Measurements from ENCODE around the gene DSC2.

Gene DSC2

DNA sequence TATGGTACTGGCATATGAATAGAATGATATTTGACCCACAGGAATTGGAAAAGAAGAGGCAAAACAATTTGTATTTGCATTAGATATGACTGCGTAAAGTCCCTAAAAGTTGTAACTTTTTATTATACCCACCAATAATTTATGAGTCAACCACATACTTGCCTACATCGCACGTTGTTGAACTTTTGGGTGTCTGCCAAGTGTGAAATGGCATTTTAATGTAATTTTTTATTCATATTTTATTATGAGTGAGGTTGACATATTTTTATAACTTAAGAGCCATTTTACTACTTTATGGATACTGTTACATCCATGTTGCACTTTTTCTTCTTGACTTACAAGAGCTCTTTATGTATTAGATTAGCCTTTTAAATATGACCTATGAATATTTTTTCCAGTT is 4.6 kb downstream of the DSC2 start:
- no peak for DNase-seq

DNA sequence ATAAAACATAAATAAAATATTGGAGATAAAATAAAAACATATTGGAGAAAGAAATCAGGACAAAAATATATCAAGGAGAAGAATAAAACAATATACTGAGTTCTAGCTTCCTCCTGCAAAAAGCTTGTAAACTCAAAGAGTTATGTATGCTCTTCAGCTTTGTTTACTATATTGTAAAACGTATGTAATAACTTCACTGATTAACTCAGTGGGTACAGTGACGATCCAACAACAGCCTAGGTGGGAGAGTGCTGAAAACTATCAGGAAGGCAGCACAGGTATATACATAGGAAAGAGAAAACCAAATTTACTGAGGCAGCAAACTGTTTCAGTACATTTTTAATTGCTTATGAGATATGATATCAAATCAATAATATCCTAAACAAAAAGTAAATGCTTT is 8.3 kb downstream of the DSC2 start:
- DNase-seq, result no peak

DNA sequence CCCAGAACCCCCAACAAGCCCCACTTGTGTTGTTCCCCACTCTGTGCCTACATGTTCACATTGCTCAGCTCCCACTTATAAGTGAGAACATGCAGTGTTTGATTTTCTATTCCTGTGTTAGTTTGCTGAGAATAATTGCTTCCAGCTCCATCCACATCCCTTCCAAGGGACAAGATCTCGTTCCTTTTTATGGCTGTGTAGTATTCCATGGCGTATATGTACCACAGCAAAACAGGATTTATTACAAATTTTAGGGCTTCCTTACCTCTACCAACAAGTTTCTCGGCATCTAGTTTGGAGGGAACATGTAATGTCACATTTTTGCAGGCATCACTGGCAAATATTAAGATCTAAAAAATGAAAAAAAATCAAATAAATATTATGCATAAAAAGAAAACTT is 8.9 kb downstream of the DSC2 start:
- no peak for DNase-seq

DNA sequence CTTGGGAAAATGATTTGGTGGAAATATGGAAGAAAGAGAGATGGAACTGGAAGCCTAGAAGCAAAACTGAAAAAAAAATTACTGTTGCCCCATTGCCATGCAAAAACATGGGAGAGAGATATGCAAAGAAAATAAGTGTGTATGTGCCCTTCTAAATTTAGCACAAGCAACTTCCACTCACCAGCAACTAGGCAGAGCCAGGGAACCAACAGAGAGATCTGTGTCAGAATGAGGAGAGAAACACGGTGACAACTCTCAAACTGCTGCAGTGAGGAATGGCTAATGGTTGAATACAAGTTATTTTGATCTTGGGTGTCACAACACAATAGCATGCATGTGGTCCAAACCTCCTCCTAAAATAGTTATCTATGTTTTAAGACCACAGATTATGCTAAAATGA is 10.9 kb downstream of the DSC2 start:
- no peak for DNase-seq

DNA sequence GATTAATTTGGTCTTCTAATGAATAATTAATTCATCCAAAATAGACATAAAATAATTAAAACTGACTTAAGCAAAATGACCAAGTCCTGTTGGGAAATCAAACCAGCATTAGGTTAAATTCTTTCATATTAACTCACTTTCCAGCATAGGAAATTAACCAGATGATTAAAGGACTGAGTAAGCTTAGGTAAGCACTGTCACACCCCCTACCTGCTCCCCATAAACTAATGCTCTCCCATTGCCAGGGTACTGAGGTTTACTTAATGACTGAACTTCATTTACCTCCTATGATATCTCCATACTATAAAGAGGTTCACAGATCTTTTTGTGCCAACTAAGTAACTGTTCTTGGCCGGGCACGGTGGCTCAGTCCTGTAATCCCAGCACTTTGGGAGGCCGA is 13.7 kb downstream of the DSC2 start:
- no peak for DNase-seq

DNA sequence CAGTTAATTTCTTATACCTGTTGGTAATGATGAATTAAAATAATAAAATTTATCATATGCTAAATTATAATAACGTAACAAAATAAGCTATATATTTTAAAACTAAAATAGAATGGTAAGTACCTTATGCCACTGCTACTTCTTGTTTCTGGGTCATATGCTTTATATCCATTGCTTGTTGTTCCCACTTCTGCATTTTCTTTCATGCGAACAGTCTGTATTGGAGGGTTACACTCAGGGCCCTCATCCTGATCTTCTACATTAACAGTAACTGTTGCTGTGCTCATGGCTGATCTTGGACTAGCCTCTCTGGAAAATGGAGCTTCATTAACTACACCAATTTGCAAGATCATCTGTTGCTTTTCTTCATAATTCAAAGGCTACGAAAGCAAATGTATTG is 22.2 kb downstream of the DSC2 start:
- DNase-seq, result no peak

DNA sequence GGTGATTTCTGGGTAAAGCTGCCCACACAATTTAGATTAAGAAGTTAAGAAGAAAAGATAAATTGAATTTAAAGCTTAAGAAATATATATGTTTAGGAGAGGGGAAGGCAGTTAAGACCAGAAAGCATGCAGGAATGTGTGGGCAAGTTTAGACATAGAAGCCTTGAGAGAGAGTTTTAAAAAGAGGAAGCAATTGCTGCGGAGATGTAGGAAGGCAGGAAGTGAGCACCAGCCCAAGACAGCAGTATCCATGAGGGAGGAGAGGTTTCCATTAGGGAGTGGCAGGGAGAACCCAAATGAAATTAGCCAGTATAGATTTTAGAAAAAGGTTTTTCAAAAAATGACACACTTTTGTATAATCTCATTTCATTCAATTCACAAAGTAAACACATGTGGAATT is 24.3 kb downstream of the DSC2 start:
- no peak for DNase-seq

DNA sequence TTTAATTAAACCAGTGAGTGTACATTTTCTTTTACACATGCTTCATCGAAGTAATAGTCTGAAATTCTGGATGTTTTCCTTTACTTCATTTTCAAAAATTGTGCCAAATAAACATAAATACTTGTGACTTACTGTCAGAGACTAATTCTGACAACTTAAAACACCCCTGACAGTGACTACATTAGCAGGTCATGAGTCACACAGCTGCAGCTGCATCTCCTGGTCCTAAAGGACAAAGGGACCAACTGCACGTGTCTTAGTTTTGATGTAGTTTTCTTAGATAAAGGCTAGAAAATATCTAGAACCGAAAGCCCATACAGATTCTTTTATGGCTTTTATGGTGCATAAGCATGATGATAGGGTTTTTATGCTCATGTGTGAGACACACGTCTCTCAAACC is 30.0 kb downstream of the DSC2 start:
- no peak for DNase-seq

DNA sequence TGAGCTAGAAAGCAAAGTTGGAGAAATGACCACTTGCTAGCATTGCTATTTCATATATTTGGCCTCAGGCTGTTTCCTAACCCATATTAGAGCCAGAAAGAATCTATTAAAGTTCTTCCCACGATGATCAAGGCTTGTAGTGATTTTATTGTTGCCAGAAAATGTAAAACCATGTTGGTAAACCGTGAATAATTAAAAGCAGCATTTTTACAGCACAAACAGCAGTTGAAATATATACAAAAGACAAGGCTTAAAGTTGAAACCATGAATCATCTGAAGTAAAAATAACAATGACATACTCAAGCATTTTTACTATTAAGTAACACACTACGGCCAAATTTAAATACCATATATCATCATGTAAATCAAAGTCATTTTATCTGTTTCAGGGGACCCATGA is 32.0 kb downstream of the DSC2 start:
- DNase-seq, result no peak

DNA sequence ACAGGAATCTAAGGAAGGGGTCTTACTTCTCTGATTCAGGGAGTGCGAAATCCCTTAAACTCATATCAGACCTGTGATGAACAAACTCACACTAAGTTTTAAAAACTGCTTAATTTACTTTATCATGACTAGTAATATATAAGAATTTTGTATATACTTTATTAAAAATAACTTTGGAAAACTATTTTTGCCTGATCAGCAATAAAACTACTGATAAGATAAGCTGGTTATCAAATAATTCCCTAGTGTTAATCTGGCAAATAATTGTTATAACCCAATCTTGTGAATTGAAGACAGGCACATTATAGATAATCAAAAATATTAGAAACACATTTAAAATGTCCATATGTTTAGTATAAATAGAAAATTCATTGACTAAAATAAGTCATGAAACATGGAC is 36.0 kb downstream of the DSC2 start:
- DNase-seq, result no peak

DNA sequence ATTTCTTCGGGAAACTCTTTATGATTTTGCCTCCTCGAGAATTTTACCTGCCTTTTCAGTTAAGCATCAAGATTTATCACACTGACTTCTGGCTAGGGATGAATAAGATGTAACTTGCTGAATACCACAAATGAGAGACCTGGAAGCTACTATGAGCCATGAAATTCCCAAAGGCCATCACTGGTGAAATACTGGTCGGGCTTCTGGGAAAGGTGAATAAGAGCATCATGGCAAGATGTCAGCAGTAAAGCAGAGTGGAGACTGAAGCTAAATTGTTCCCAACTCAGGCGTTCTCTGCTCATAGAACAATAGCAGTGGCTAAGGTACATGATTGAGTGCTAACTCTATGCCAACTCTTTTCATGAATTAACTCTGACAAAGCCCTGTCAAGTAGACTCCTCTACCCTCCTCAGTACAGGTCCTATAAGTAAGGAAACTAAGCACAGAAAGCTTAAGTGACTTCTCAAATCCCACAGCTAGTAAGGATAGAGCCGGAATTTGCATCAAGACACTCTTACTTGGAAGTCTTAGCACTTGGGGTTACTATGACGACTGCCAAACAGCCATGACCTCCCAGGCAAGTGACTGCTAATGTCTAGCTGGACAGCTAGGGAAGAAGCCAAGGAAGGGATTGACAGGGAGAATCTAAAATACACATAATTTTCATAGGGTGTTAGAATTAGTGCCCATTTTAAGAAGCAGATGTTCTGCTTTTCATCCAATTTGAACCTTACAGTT is 37.0 kb downstream of the DSC2 start:
- no peak for DNase-seq

DNA sequence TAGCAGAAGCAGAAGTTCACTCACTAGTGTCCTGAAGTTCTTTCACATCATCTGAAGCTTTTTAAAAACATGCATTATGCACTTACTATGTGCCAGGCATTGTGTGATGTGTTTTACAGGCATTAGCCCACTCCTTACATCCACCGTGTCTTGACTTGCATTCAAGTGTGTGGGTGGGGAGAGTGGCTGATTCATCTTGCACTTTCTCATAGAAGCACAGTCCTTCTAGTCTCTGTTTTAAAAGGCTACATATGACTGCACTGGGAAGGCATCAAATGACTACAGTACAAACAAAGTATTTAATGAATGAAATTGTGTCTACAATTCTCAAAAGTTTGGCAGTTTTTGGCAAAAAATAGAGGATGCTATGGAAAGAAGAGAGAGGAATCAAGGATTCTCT is 38.1 kb downstream of the DSC2 start:
- no peak for DNase-seq

DNA sequence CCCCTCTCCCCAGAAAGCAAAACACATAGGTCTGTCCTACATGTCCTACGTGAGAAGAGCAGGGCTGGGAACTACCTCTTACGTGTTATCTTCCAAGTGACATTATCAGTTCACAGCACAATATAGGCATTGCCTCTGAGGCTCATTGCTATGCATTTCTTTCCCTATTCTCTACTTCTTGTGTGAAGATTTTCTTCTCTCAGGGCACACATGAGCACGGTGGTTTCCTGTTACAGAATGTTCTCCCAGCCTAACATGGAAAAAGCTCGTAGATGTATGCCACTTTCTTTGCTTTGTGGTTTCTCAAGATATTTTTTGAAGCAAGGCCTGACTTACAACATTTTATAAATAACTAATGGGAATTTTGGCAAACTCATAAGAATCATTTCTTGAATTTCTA is 40.3 kb downstream of the DSC2 start:
- DNase-seq, result no peak

DNA sequence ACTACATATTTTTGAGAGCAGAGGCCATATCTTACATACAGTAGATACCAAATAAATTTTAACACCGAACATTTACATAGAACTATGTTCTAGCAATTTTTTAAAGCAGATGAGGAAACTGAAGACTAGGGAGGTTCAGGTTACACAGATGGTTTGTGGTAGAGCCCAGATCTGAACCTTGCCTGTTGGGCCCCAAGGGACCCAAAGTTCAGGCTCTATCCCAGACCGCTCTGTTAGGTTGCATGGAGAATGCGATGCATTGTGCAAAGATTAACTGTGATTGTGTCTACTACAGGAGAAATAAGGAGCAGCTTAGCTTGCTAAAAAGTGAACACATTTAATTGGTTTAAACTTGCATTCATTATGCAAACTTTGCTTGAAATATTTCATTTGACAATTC is 43.3 kb downstream of the DSC2 start:
- DNase-seq, result no peak

DNA sequence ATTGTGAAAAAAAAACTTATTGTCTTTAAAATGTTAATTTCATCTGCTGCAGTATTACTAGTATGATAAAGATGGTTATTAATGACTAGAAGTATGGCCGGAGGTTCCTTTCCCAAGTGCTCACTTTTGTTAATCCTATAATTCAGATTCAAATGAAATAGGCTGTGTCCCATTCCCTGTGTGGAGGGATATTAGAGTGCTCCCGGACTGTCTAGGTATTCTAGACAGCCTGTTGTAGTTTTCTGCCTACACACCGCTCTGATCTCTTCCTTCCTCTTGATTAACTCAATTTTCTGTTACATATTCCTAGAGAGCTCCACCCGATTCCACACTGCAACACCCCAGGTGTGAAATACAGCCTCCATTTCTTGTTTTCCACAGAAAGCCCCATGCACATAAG is 44.3 kb downstream of the DSC2 start:
- no peak for DNase-seq

DNA sequence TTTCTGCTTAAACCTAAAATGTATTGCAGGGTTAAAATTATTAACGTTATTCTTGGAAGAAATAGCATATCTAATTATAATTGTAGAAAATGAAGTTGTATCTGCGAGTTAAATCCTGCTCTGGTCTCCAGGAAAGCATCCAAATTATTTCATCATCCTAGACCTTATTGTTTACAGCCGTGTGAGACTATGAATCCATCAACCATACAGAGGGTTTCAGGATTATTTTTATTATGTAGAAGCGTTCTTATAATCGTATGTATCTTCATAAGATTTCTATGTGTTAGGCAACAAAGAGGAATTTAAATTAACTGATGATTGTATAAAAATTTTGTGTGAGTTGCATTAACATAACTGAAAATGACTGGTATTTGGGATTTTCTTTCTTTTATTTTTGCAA is 45.2 kb downstream of the DSC2 start:
- no peak for DNase-seq

DNA sequence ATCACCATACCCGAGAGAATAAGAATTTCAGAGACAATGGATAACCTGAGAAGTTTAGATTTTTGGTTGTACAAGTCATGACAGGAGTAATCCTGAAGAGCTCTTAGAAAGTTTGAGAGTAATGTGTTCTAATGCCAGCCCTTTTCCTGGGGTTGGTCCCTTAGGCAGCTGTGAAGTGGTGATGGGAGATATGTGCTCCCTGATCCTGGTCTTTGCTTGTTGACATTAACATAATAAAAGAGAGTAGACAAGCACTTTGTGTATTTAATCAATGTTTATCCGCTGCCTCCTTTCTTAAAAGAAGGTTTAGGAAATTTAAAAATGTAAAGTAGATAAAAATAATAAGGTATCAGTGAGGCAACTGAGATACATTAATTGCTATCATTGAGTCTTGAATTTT is 45.9 kb downstream of the DSC2 start:
- no peak for DNase-seq

DNA sequence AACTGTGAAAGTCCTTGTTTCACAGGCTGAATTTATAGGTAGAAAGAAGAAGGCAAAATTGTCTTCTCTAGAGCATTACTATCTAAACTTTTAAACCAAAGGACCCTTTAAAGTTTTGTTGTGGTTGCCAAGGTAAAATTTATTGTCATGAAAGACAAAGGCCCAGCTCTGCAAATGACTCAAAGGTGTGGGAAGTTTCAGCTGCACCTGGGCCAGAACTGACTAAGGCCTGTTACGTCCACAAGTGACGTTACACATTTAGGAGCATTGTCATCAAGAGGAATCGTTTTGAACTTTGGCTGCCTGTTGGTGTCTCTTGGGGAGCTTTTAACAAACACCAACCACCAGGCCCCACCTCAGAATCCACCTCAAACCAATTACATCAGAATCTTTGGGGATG is 51.6 kb downstream of the DSC2 start:
- DNase-seq, result no peak

DNA sequence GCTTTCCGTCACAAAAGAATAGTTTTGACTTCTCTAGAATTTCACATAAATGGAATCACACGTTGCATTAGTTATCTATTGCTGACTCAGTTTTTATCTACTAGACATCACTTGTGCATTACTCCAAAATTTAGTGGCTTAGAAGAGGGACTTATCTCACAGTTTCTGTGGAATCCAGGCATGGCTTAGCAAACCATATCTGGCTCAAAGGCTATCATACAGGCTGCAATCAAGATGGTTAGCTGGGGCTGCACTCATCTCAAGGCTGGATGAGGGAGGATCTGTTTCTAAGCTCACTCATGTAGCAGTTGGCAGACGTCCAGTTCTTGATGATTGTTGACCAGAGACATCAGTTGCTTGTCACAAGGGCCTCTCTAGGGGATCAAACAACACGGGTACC is 53.0 kb downstream of the DSC2 start:
- no peak for DNase-seq

DNA sequence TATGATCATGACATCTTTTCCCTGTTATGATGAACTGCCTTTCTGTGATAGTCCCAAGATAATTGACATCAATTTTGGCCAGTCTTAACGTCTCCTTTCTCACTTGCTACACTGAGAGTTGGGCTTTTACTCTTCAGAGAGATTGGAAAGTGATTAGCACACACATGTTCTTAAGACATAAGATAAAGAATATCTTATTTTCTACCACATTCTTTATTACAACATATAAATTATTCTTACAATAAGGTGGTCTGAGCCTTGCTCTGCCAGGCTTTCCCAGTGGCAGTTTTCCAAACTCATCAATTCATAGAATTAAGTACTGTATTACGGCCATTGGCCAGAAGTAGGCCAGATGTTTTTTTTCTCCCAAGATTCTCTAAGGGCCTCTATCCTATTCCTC is 54.0 kb downstream of the DSC2 start:
- no peak for DNase-seq

DNA sequence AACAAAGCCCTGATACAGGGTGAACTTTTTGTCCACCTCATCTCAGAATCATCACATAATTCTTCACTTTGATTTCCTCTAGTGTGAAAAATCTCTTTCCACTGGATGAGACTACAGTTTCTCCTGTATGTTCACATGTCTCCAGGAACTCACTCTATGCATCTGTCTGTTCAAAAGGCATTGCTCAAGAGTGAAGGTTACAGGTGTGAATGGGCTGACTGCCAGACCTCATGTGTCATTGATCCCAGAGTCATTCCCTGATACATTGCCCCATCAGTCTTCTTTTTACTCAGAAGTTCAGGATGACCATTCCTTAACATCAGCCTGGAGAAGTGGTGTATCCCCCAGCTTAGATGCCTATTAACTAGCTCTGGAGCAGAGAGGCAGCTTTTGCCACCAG is 55.3 kb downstream of the DSC2 start:
- no peak for DNase-seq

DNA sequence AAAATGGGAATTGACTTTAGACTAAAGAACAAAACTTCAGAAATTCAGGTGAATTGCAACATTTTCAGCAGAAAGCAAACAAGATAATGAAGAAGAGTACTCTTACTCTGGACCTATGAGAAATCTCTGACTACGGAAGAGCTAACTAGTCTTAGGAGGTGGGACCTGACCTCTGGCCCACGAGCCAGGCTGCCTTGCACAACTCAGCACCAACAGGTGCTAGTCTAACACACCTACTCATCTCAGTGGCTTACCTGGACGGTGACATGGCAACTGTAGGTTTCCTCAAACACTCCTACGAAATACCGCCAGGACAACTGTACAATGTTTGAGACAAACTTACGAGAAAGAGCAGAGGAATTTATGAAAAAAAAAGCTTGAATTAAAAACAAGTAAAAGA is 56.6 kb downstream of the DSC2 start:
- no peak for DNase-seq

DNA sequence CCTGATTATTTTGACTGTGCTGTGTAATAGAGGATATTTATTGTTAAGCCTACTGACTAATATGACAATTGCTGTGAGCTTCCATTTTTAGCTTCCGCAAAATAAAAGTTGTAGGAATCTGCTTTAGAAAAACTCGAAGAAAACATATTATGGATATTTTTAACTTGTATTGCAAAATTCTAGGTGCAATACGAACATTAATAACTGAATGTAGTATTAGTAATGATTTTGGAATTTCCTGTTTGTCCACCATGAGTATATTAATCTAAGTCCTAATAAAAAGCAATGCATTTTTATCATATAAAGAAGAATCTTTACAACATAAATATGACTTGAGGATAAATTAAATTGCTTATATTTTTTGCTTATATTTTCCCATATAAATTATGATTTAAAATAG is 57.3 kb downstream of the DSC2 start:
- no peak for DNase-seq

DNA sequence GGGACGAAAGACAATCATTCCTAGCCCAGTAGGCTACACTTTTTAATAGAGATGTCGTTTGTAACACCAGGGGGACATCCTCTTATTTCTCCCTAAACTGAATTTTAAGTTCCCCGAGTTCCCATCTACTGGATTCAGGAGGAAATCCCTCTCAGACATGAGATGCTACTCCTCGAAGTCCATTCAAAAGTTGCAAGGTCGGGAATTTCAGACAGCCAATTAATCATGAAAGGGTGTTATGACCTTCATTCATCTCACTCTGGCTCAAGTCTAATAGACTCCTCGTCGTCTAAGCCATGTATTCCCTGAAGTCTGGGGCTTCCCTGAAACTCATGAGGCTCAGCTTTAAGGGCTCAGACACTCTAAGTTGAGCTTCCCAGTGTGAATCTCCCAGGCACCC is 58.5 kb downstream of the DSC2 start:
- DNase-seq, result no peak

DNA sequence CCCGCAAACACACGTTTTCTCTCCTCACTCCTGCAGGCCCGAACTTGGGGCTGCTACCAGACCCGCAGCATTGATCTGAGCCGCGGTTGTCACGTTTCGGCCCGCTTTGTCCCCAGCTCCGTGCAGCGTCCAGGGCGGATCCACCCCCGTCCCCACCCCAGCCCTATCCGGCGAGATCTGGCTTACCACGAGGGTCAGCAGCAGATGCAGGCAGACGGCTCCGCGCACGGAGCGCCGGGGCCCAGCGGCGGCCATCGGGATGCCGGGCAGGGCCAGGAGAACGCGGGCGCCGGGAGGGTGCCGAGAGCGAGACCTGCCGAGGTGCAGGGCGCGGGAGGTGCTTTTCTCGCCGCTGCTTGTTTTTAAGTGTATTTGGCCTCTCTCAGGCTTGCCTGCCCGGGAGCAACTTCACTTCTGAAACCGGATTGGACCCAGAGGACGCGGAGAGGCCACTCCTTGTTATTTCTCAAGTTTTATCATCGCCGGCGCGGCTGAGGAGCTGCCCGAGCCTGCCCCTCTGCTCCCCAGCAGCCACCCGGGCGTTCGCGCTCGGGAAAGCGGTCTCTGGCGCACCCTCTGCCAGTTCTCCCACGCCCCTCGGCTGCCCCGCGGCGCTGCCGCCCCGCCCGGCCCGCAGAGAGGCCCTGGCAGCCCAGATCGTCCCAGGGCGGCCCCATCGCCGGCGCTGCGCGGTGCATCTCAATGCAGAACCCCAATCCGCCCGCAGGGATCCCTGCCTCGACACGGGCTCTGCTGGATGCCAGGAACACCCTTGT is 59.6 kb downstream of the DSC2 start, which contains the start of gene DSC3:
TSS of gene DSC3 (minus strand) at position 337 of the 776 bp plus-strand sequence. CDS start at position 255, 82 bp downstream.
- no peak for DNase-seq

All from DMS 273 treated with DMSO at 0.1 percent for 48 hours (cell line).